ENCODE results near the gene CAPSL. TPM values are rescaled to one million over a fixed set of nuclear protein-coding genes. Genes with fewer than 3 reads are reported as not detected.

CAPSL gene
- total and polyA plus RNA-seq, 8 donors, result not detected

GRCh38 chr5:35971878-35972210 is 33.4 kb upstream of the CAPSL start:
- TF ChIP-seq POLR2A (IDR thresholded peaks at IDR 0.05), result no peak
- TF ChIP-seq, protein P1, sequence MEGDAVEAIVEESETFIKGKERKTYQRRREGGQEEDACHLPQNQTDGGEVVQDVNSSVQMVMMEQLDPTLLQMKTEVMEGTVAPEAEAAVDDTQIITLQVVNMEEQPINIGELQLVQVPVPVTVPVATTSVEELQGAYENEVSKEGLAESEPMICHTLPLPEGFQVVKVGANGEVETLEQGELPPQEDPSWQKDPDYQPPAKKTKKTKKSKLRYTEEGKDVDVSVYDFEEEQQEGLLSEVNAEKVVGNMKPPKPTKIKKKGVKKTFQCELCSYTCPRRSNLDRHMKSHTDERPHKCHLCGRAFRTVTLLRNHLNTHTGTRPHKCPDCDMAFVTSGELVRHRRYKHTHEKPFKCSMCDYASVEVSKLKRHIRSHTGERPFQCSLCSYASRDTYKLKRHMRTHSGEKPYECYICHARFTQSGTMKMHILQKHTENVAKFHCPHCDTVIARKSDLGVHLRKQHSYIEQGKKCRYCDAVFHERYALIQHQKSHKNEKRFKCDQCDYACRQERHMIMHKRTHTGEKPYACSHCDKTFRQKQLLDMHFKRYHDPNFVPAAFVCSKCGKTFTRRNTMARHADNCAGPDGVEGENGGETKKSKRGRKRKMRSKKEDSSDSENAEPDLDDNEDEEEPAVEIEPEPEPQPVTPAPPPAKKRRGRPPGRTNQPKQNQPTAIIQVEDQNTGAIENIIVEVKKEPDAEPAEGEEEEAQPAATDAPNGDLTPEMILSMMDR (IDR thresholded peaks at IDR 0.05), result no peak
- no peak for TF ChIP-seq POLR2AphosphoS5 (IDR thresholded peaks at IDR 0.05)
- TF ChIP-seq EP300 (IDR thresholded peaks at IDR 0.05), result no peak

GRCh38 chr5:35971186-35971877 is 32.9 kb upstream of the CAPSL start:
- Histone ChIP-seq H3K9me3 (no peaks in the 10 kb centered on the region), H3K36me3 (no peaks in the 10 kb centered on the region), H3K27ac (no peak overlapping the region), H3K4me1 (no peaks in the 10 kb centered on the region), H3K27me3 (no peaks in the 10 kb centered on the region), H3K4me3 (no peak overlapping the region)
- TF ChIP-seq, protein P1 (IDR thresholded peaks at IDR 0.05), result no peak
- TF ChIP-seq POLR2AphosphoS5 (IDR thresholded peaks at IDR 0.05) (no peak), POLR2A (IDR thresholded peaks at IDR 0.05) (no peak), EP300 (IDR thresholded peaks at IDR 0.05) (no peak)
- intact Hi-C loops (cut with DNase I; ENCODE audit: low total_unique reads), result no loop called here
- DNase-seq, result no peak
- 66 to 73% (median 73%) methylated on average over 4 of the region's 4 CpGs for WGBS, 5 donors

More at GRCh38 chr5:35971878-35972210, 33.4 kb upstream of the CAPSL start:
- intact Hi-C loops (cut with DNase I; ENCODE audit: low total_unique reads), result no loop called here
- no peaks in the 10 kb centered on the region for H3K9me3 ChIP-seq
- H3K27ac ChIP-seq, result no peak overlapping the region
- no peaks in the 10 kb centered on the region for H3K36me3 ChIP-seq
- 66 to 74% (median 67%) methylated on average over 5 of the region's 5 CpGs for WGBS, 5 donors
- no peak overlapping the region for H3K4me3 ChIP-seq
- H3K27me3 ChIP-seq, result no peaks in the 10 kb centered on the region
- no peak for DNase-seq
- H3K4me1 ChIP-seq, result no peaks in the 10 kb centered on the region

DNA sequence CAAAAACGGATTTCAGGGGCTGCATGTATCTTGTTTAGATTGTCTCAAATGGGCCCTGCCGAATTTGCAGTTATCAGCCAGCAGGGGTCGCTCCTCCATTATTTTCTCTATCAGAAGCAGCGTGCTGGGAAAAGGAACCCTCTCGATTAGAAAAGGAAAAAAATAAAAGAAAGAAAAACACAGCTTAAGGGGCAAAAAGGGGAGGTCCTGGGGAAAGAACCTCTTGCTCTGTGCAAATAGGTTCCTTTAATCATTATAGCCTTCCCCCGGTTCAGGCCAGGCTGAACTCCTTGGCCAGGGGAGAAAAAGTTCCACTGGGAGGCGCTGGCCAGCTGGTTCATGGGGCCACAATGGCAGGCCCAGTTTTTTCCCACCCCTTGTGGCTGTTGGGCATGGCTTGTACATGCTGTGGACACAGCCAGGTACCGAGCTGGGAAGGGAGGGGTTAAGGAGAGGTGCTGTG is 25.0 kb upstream of the CAPSL start:
- intact Hi-C loops (cut with DNase I; ENCODE audit: low total_unique reads), result no loop called here
- 39 to 47% (median 45%) methylated on average over 8 of the region's 8 CpGs for WGBS, 5 donors
- peaks cover 0 to 18% (median 10%) of the 10 kb centered on the region in 4 donors for H3K9me3 ChIP-seq
- no peaks in the 10 kb centered on the region for H3K36me3 ChIP-seq
- DNase-seq, result no peak
- no peaks in the 10 kb centered on the region for H3K27me3 ChIP-seq
- H3K27ac ChIP-seq, result no peak overlapping the region
- no peak for TF ChIP-seq POLR2AphosphoS5 (IDR thresholded peaks at IDR 0.05)
- H3K4me3 ChIP-seq, result no peak overlapping the region
- no peaks in the 10 kb centered on the region for H3K4me1 ChIP-seq

- 56 to 81% (median 67%) methylated on average over 6 to 7 of the region's 7 CpGs for WGBS, 5 donors
- H3K27me3 ChIP-seq, result no peaks in the 10 kb centered on the region
- H3K4me3 ChIP-seq, result no peak overlapping the region
- no peak for DNase-seq
- H3K9me3 ChIP-seq, result peaks cover 0 to 21% (median 13%) of the 10 kb centered on the region in 4 donors
- intact Hi-C loops (cut with DNase I; ENCODE audit: low total_unique reads), result no loop called here
- no peaks in the 10 kb centered on the region for H3K4me1 ChIP-seq
- H3K36me3 ChIP-seq, result no peaks in the 10 kb centered on the region
- no peak overlapping the region for H3K27ac ChIP-seq
- TF ChIP-seq EP300 (IDR thresholded peaks at IDR 0.05), result no peak
- no peak for TF ChIP-seq POLR2A (IDR thresholded peaks at IDR 0.05)
These were observed 21.9 kb upstream of the CAPSL start for GRCh38 chr5:35960328-35960727.

DNA sequence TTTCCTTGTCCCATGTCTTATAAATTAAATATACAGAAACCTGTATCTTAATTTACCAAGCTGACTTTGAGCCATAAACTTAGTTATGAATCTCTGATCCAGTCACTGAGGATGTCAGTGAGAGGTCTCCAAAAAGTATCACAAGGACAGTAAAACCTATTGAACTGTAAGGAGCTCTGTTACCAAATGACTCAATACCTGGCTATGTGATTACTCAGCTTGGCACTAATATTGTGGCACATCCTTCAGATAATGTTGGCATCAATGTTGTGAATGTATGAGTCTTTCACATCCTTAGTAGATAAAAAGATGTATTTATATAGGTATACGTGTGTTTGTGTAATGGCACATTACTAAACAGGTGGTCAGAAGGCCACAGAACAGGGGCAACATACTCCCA is 18.0 kb upstream of the CAPSL start:
- H3K27ac ChIP-seq, result no peak overlapping the region
- H3K36me3 ChIP-seq, result no peaks in the 10 kb centered on the region
- TF ChIP-seq POLR2AphosphoS5 (IDR thresholded peaks at IDR 0.05) (no peak), EP300 (IDR thresholded peaks at IDR 0.05) (no peak)
- H3K9me3 ChIP-seq, result peaks cover 0 to 14% (median 3%) of the 10 kb centered on the region in 4 donors
- WGBS, 5 donors, result 69 to 91% (median 71%) methylated on average over 1 of the region's 1 CpG
- DNase-seq, result no peak
- no peaks in the 10 kb centered on the region for H3K4me1 ChIP-seq
- no peak overlapping the region for H3K4me3 ChIP-seq
- intact Hi-C loops (cut with DNase I; ENCODE audit: low total_unique reads), result no loop called here
- peaks cover 0 to 11% (median 0%) of the 10 kb centered on the region in 3 donors for H3K27me3 ChIP-seq

DNA sequence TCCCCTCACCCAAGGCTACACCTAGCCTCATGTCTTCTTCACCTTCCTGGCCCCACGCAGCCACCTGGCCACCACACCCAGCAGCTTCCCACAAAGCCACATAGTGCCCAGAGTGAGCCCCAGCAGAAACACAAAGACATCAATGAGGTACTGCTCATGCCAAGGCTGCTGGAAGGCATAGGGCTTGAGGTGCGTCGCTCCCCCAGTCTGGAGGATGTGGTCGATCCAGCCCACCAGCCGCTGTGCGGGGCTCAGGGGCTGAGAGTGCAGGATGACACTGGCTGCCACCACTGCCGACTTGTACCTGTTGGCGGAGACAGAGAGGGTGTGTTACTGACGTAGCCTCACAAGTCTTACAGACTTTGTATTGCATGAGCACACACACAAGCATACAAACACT is 15.8 kb upstream of the CAPSL start:
- Histone ChIP-seq H3K4me1 (no peaks in the 10 kb centered on the region), H3K27me3 (peaks cover 0 to 11% (median 0%) of the 10 kb centered on the region in 3 donors), H3K9me3 (peaks cover 0 to 6% (median 3%) of the 10 kb centered on the region in 4 donors), H3K36me3 (no peaks in the 10 kb centered on the region), H3K27ac (no peak overlapping the region), H3K4me3 (no peak overlapping the region)
- TF ChIP-seq POLR2A (IDR thresholded peaks at IDR 0.05) (no peak), EP300 (IDR thresholded peaks at IDR 0.05) (no peak), POLR2AphosphoS5 (IDR thresholded peaks at IDR 0.05) (no peak)
- TF ChIP-seq, protein P1 (IDR thresholded peaks at IDR 0.05), result no peak
- peak in 1 of 2 donors; percentile 20 for DNase-seq
- intact Hi-C loops (cut with DNase I; ENCODE audit: low total_unique reads), result no loop called here
- 60 to 77% (median 65%) methylated on average over 9 of the region's 9 CpGs for WGBS, 5 donors

Measured in stomach (tissue), 9 donors.